Activated CD4-positive, alpha-beta T cell treated with anti-CD3 and anti-CD28 coated beads, Interleukin-2, amount 10 ng/mL, durations not matched to agents 7 days and 5 days (primary cell): ENCODE results near the gene FBXL14. TPM values are rescaled to one million over a fixed set of nuclear protein-coding genes. Genes with fewer than 3 reads are reported as not detected.
A peak's percentile ranks its signal among the peaks of the same experiment; 100 is the strongest.

Experiments
- CTCF ChIA-PET: fragments of 350-600 bp; sonication (Branson Sonifier 250); formaldehyde crosslinking; loops from one replicate; lab custom pipeline; 2021; ENCODE audit warnings: antibody characterized with exemption; lab: Charles Lee
- POLR2A ChIA-PET: fragments of 350-600 bp; sonication (Branson Sonifier 250); formaldehyde crosslinking; loops from one replicate; lab custom pipeline; 2021; ENCODE audit warnings: antibody characterized with exemption; lab: Charles Lee
- DNase-seq: peaks from one replicate; pipeline ENCODE4 v3.0.0-alpha.2; 2020
- H3K27ac Mint-ChIP-seq: one replicate; pipeline ENCODE4 v1.8.0; 2021; ENCODE audit warnings: mild to moderate bottlenecking, moderate library complexity, mixed read lengths
- H3K27me3 Mint-ChIP-seq: one replicate; pipeline ENCODE4 v1.8.0; 2021; ENCODE audit warnings: mixed read lengths
- H3K36me3 Mint-ChIP-seq: one replicate; pipeline ENCODE4 v1.8.0; 2021; ENCODE audit warnings: low read depth, mixed read lengths
- H3K4me1 Mint-ChIP-seq: one replicate; pipeline ENCODE4 v1.8.0; 2021; ENCODE audit warnings: mixed read lengths
- H3K4me3 Mint-ChIP-seq: one replicate; pipeline ENCODE4 v1.8.0; 2021; ENCODE audit warnings: mild to moderate bottlenecking, moderate library complexity, mixed read lengths
- H3K9me3 Mint-ChIP-seq: one replicate; pipeline ENCODE4 v1.8.0; 2021; ENCODE audit warnings: mixed read lengths
- total RNA-seq, 2 experiments: library from RNA; stranded (reverse); gene quantifications; one replicate each; pipeline ENCODE4 v1.2.3, GENCODE V29; 2021

Gene FBXL14
- total RNA-seq, 2 experiments from 2014 or later = 24.3 to 26.4 TPM

- DNase-seq = no peak
- Mint-ChIP-seq H3K9me3 (no peaks in the 10 kb centered on the region), H3K27ac (no peak overlapping the region), H3K27me3 (peaks cover 70% of the 10 kb centered on the region), H3K4me3 (no peak overlapping the region), H3K4me1 (peaks cover 34% of the 10 kb centered on the region), H3K36me3 (no peaks in the 10 kb centered on the region)
- POLR2A ChIA-PET = no interaction called here
- CTCF ChIA-PET = no interaction called here
Measured at GRCh38 chr12:1531654-1532374, 62.6 kb downstream of the FBXL14 start.

GRCh38 chr12:1531153-1531653 is 63.2 kb downstream of the FBXL14 start:
- peaks cover 34% of the 10 kb centered on the region for H3K4me1 Mint-ChIP-seq
- POLR2A ChIA-PET = no interaction called here

GRCh38 chr12:1530592-1531152 is 63.7 kb downstream of the FBXL14 start:
- Mint-ChIP-seq H3K4me3 (no peak overlapping the region), H3K27ac (no peak overlapping the region), H3K36me3 (no peaks in the 10 kb centered on the region), H3K4me1 (peaks cover 34% of the 10 kb centered on the region), H3K9me3 (no peaks in the 10 kb centered on the region), H3K27me3 (peaks cover 69% of the 10 kb centered on the region)
- ChIA-PET CTCF (no interaction called here), POLR2A (no interaction called here)
- DNase-seq = no peak

More at GRCh38 chr12:1531153-1531653, 63.2 kb downstream of the FBXL14 start:
- H3K9me3 Mint-ChIP-seq = no peaks in the 10 kb centered on the region
- no peak for DNase-seq
- no peak overlapping the region for H3K4me3 Mint-ChIP-seq
- no peak overlapping the region for H3K27ac Mint-ChIP-seq
- CTCF ChIA-PET = no interaction called here
- H3K27me3 Mint-ChIP-seq = peaks cover 71% of the 10 kb centered on the region
- H3K36me3 Mint-ChIP-seq = no peaks in the 10 kb centered on the region

GRCh38 chr12:1529862-1530591 is 64.4 kb downstream of the FBXL14 start:
- Mint-ChIP-seq H3K36me3 (no peaks in the 10 kb centered on the region), H3K4me3 (peak overlapping the region; percentile 52), H3K4me1 (peaks cover 34% of the 10 kb centered on the region), H3K9me3 (no peaks in the 10 kb centered on the region), H3K27ac (no peak overlapping the region), H3K27me3 (peaks cover 72% of the 10 kb centered on the region)
- CTCF ChIA-PET = no interaction called here
- POLR2A ChIA-PET = no interaction called here
- DNase-seq = no peak

- CTCF ChIA-PET = no interaction called here
- Mint-ChIP-seq H3K27ac (no peak overlapping the region), H3K4me3 (peak overlapping the region; percentile 52), H3K27me3 (peaks cover 77% of the 10 kb centered on the region), H3K4me1 (peaks cover 29% of the 10 kb centered on the region), H3K36me3 (no peaks in the 10 kb centered on the region), H3K9me3 (no peaks in the 10 kb centered on the region)
- DNase-seq = no peak
- POLR2A ChIA-PET = no interaction called here
Measured at GRCh38 chr12:1529228-1529861, 65.0 kb downstream of the FBXL14 start.

- POLR2A ChIA-PET = no interaction called here
- Mint-ChIP-seq H3K4me3 (no peak overlapping the region), H3K36me3 (no peaks in the 10 kb centered on the region), H3K27me3 (peaks cover 77% of the 10 kb centered on the region), H3K27ac (no peak overlapping the region), H3K4me1 (peaks cover 25% of the 10 kb centered on the region), H3K9me3 (no peaks in the 10 kb centered on the region)
- no peak for DNase-seq
- CTCF ChIA-PET = no interaction called here
Measured at GRCh38 chr12:1528791-1529190, 65.6 kb downstream of the FBXL14 start.

- Mint-ChIP-seq H3K4me1 (peaks cover 15% of the 10 kb centered on the region), H3K4me3 (no peak overlapping the region), H3K36me3 (no peaks in the 10 kb centered on the region), H3K27ac (no peak overlapping the region), H3K9me3 (no peaks in the 10 kb centered on the region), H3K27me3 (peaks cover 70% of the 10 kb centered on the region)
- CTCF ChIA-PET = no interaction called here
- DNase-seq = no peak
- POLR2A ChIA-PET = no interaction called here
Measured at GRCh38 chr12:1527789-1528188, 66.6 kb downstream of the FBXL14 start.

GRCh38 chr12:1525858-1526257 is 68.5 kb downstream of the FBXL14 start:
- peaks cover 55% of the 10 kb centered on the region for H3K27me3 Mint-ChIP-seq
- POLR2A ChIA-PET = no interaction called here

GRCh38 chr12:1523558-1524050 is 70.8 kb downstream of the FBXL14 start:
- Mint-ChIP-seq H3K36me3 (no peaks in the 10 kb centered on the region), H3K27me3 (peaks cover 56% of the 10 kb centered on the region), H3K9me3 (no peaks in the 10 kb centered on the region), H3K27ac (no peak overlapping the region), H3K4me1 (no peaks in the 10 kb centered on the region), H3K4me3 (no peak overlapping the region)
- ChIA-PET CTCF (no interaction called here), POLR2A (no interaction called here)
- no peak for DNase-seq

More at GRCh38 chr12:1525858-1526257, 68.5 kb downstream of the FBXL14 start:
- Mint-ChIP-seq H3K27ac (no peak overlapping the region), H3K36me3 (no peaks in the 10 kb centered on the region), H3K4me1 (peaks cover 4% of the 10 kb centered on the region), H3K4me3 (no peak overlapping the region), H3K9me3 (no peaks in the 10 kb centered on the region)
- DNase-seq = no peak
- CTCF ChIA-PET = interaction anchor here (0.7 kb wide), 1 partner anchor 374 kb away, joined by 3 read pairs; no protein-coding TSS in a partner anchor

GRCh38 chr12:1523046-1523445 is 71.3 kb downstream of the FBXL14 start:
- Mint-ChIP-seq H3K4me1 (no peaks in the 10 kb centered on the region), H3K27ac (no peak overlapping the region), H3K4me3 (no peak overlapping the region), H3K9me3 (no peaks in the 10 kb centered on the region), H3K27me3 (peaks cover 54% of the 10 kb centered on the region), H3K36me3 (no peaks in the 10 kb centered on the region)
- DNase-seq = no peak
- ChIA-PET CTCF (no interaction called here), POLR2A (no interaction called here)

GRCh38 chr12:1519642-1520041 is 74.7 kb downstream of the FBXL14 start:
- peaks cover 41% of the 10 kb centered on the region for H3K27me3 Mint-ChIP-seq
- H3K4me1 Mint-ChIP-seq = no peaks in the 10 kb centered on the region
- H3K36me3 Mint-ChIP-seq = no peaks in the 10 kb centered on the region
- H3K27ac Mint-ChIP-seq = no peak overlapping the region
- no peak overlapping the region for H3K4me3 Mint-ChIP-seq
- ChIA-PET CTCF (no interaction called here), POLR2A (no interaction called here)
- no peaks in the 10 kb centered on the region for H3K9me3 Mint-ChIP-seq
- DNase-seq = no peak

GRCh38 chr12:1518591-1519516 is 75.5 kb downstream of the FBXL14 start:
- CTCF ChIA-PET = interaction anchor here (2.1 kb wide), 1 partner anchor 401 kb away, joined by 5 read pairs; no protein-coding TSS in a partner anchor
- no peaks in the 10 kb centered on the region for H3K9me3 Mint-ChIP-seq
- H3K27ac Mint-ChIP-seq = no peak overlapping the region
- no peaks in the 10 kb centered on the region for H3K36me3 Mint-ChIP-seq
- peaks cover 39% of the 10 kb centered on the region for H3K27me3 Mint-ChIP-seq
- no peak for DNase-seq
- H3K4me1 Mint-ChIP-seq = no peaks in the 10 kb centered on the region
- POLR2A ChIA-PET = no interaction called here
- H3K4me3 Mint-ChIP-seq = no peak overlapping the region
